ENCODE data around the gene SUV39H1.

DNA sequence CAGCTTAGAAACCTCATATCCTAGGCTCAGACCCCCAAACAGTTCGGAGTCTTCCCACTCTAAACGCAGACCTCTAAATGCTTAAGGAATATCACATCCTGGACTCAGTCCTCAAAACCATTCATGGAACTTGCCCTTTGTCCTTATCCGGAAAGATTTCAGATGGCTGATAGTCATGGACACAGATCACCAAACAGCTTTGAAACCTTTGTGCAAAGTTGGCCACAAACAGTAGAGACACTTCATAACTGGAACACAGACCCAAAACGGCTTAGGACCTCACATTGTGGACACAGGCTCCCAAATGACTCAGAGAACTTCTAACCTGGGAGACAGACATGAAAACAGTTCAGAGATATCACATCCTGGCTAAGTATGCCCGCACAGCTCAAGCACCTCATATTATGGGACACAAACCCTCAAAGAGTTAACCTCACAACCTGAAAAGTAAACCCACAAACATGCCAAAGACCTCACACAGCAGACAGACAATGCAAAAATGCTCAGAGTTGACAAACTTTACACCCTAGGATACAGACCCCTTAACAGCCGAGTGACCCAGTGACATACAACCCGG is 15.5 kb downstream of the SUV39H1 start:
- TF ChIP-seq EZH2 (optimal IDR thresholded peaks at IDR 0.05; ENCODE audit: low read depth, low read length), result no peak
- TF ChIP-seq, protein P1, sequence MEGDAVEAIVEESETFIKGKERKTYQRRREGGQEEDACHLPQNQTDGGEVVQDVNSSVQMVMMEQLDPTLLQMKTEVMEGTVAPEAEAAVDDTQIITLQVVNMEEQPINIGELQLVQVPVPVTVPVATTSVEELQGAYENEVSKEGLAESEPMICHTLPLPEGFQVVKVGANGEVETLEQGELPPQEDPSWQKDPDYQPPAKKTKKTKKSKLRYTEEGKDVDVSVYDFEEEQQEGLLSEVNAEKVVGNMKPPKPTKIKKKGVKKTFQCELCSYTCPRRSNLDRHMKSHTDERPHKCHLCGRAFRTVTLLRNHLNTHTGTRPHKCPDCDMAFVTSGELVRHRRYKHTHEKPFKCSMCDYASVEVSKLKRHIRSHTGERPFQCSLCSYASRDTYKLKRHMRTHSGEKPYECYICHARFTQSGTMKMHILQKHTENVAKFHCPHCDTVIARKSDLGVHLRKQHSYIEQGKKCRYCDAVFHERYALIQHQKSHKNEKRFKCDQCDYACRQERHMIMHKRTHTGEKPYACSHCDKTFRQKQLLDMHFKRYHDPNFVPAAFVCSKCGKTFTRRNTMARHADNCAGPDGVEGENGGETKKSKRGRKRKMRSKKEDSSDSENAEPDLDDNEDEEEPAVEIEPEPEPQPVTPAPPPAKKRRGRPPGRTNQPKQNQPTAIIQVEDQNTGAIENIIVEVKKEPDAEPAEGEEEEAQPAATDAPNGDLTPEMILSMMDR (IDR thresholded peaks at IDR 0.05; ENCODE audit: low read length), result no peak
